K562 (cell line): ENCODE measurements around the gene MYL6B. TPM values are rescaled to one million over a fixed set of nuclear protein-coding genes. Genes with fewer than 3 reads are reported as not detected.
A peak's percentile ranks its signal among the peaks of the same experiment; 100 is the strongest.

Experiments
- CEBPG ChIP-seq, 3 experiments: fragments of 200-800 bp in 1 of 3; sonication (Bioruptor generic) in 1 of 3; sonication (generic) in 1 of 3; formaldehyde crosslinking in 1 of 3; IDR thresholded peaks in 2 of 3; conservative IDR thresholded peaks in 1 of 3; 2 replicates each; pipeline versions ENCODE4 v1.6.1 to v1.8.0; 2016 to 2022; ENCODE audit warnings: missing compliant biosample characterization in 2 of 3, missing genetic modification characterization in 2 of 3, mild to moderate bottlenecking in 1 of 3, missing genetic modification reagents in 1 of 3
- CREB1 ChIP-seq, 2 experiments: sonication (generic) in 1 of 2; formaldehyde crosslinking in 1 of 2; IDR thresholded peaks; 2 replicates each; pipeline versions ENCODE4 v1.6.1 to v1.8.0; 2012 to 2022; ENCODE audit warnings: inconsistent platforms in 1 of 2, mild to moderate bottlenecking in 1 of 2, missing genetic modification reagents in 1 of 2, moderate library complexity in 1 of 2
- DMBX1 ChIP-seq: fragments of 250-450 bp; sonication (Bioruptor Pico); IDR thresholded peaks from 2 replicates; pipeline ENCODE4 v1.8.0; 2022; ENCODE audit warnings: inconsistent platforms, mild to moderate bottlenecking, moderate library complexity, borderline replicate concordance
- ESRRA ChIP-seq: fragments of 450-650 bp; IDR thresholded peaks from 2 replicates; pipeline ENCODE4 v1.6.1; 2014; ENCODE audit warnings: low read depth, mild to moderate bottlenecking, moderate library complexity, borderline replicate concordance
- HDAC8 ChIP-seq: fragments of 450-650 bp; IDR thresholded peaks from 2 replicates; pipeline ENCODE4 v1.6.1; 2016; ENCODE audit warnings: mild to moderate bottlenecking, missing genetic modification characterization, moderate library complexity, missing compliant biosample characterization
- L3MBTL2 ChIP-seq: fragments of 450-650 bp; IDR thresholded peaks from 2 replicates; pipeline ENCODE4 v1.6.1; 2016; ENCODE audit warnings: mild to moderate bottlenecking, moderate library complexity
- NEUROD1 ChIP-seq: fragments of 150-350 bp; IDR thresholded peaks from 2 replicates; pipeline ENCODE4 v1.6.1; 2014; ENCODE audit warnings: borderline replicate concordance, low read length, low read depth; ENCODE audit not compliant: partially characterized antibody
- NR4A1 ChIP-seq, 2 experiments: fragments of 250-450 bp in 1 of 2; fragments of 450-650 bp in 1 of 2; sonication (Bioruptor Pico) in 1 of 2; IDR thresholded peaks; 2 replicates each; pipeline versions ENCODE4 v1.4.0 to v1.6.1; 2016 to 2020; ENCODE audit warnings: mild to moderate bottlenecking in 2 of 2, missing compliant biosample characterization in 1 of 2, missing genetic modification characterization in 1 of 2, moderate library complexity in 1 of 2
- POLR2A ChIP-seq: fragments of 450-650 bp; conservative IDR thresholded peaks from 2 replicates; pipeline ENCODE4 v1.6.1; 2016
- RAD21 ChIP-seq, 2 experiments: fragments of 250-450 bp in 1 of 2; fragments of 450-650 bp in 1 of 2; sonication (Bioruptor Pico) in 1 of 2; formaldehyde crosslinking in 1 of 2; IDR thresholded peaks in 1 of 2; conservative IDR thresholded peaks in 1 of 2; 2 replicates each; pipeline versions ENCODE4 v1.4.0 to v1.8.0; 2020 to 2022; ENCODE audit warnings: mild to moderate bottlenecking in 2 of 2, moderate library complexity in 1 of 2
- SAFB ChIP-seq: fragments of 200-400 bp; formaldehyde crosslinking; IDR thresholded peaks from 2 replicates; pipeline ENCODE4 v1.6.1; 2017; ENCODE audit warnings: low read depth, low read length, borderline replicate concordance
- SMAD4 ChIP-seq: fragments of 250-450 bp; sonication (Bioruptor Pico); conservative IDR thresholded peaks from 2 replicates; pipeline ENCODE4 v1.8.0; 2021; ENCODE audit warnings: inconsistent platforms, mild to moderate bottlenecking, moderate library complexity
- TEAD1 ChIP-seq, 2 experiments: fragments of 450-650 bp in 1 of 2; sonication (generic) in 1 of 2; formaldehyde crosslinking; IDR thresholded peaks; 2 replicates each; pipeline versions ENCODE4 v1.4.0 to v1.8.0; 2020 to 2022; ENCODE audit warnings: mild to moderate bottlenecking in 2 of 2, missing genetic modification reagents in 1 of 2
- polyA plus RNA-seq, 8 experiments: library from polyadenylated mRNA; depleted of rRNA in 4 of 8; stranded (reverse) in 5 of 8; unstranded in 3 of 8; fragments of >200 nt; fragmentation: Nextera tagmentation in 2 of 8; fragmentation: Illumina TruSeq in 1 of 8; extraction: Ambion mirVana in 2 of 8; extraction: Trizol in 1 of 8; gene quantifications; 2 replicates each; pipeline versions ENCODE4 v1.2.1 to v1.2.3, GENCODE V29; 2011 to 2014; ENCODE audit warnings: inconsistent platforms in 1 of 8, missing spikeins in 1 of 8
- total RNA-seq, 7 experiments: library from RNA; depleted of rRNA in 6 of 7; stranded (reverse); fragments of >200 nt in 6 of 7; fragmentation: Illumina TruSeq in 2 of 7; extraction: Trizol in 2 of 7; gene quantifications; 2 replicates each; pipeline versions ENCODE4 v1.2.1 to v1.2.3, GENCODE V29; 2011 to 2021; ENCODE audit warnings: low replicate concordance in 1 of 7
- TF ChIP-seq, protein P1 (sequence below): sonication (generic); formaldehyde crosslinking; IDR thresholded peaks from 2 replicates; pipeline ENCODE4 v1.8.0; 2022; ENCODE audit warnings: mild to moderate bottlenecking, low read depth, missing genetic modification reagents
- TF ChIP-seq, protein P2 (sequence below): fragments of 450-650 bp; IDR thresholded peaks from 2 replicates; pipeline ENCODE4 v1.7.1; 2018; ENCODE audit warnings: mild to moderate bottlenecking, low read depth; ENCODE audit not compliant: partially characterized antibody
- TF ChIP-seq, protein P3 (sequence below): IDR thresholded peaks from 3 replicates; pipeline ENCODE4 v1.6.1; 2011; ENCODE audit warnings: borderline replicate concordance, mild to moderate bottlenecking; ENCODE audit not compliant: insufficient read length, insufficient read depth
- TF ChIP-seq, protein P4 (sequence below): fragments of 250-450 bp; sonication (Bioruptor Pico); IDR thresholded peaks from 2 replicates; pipeline ENCODE4 v1.8.0; 2022; ENCODE audit warnings: inconsistent platforms

The MYL6B gene
- total and polyA plus RNA-seq, 9 of the 15 experiments (the other 6 are each of a cell fraction or from before 2014, with no cell fraction given), result 42.8 to 77.3 (median 68.6) TPM

DNA sequence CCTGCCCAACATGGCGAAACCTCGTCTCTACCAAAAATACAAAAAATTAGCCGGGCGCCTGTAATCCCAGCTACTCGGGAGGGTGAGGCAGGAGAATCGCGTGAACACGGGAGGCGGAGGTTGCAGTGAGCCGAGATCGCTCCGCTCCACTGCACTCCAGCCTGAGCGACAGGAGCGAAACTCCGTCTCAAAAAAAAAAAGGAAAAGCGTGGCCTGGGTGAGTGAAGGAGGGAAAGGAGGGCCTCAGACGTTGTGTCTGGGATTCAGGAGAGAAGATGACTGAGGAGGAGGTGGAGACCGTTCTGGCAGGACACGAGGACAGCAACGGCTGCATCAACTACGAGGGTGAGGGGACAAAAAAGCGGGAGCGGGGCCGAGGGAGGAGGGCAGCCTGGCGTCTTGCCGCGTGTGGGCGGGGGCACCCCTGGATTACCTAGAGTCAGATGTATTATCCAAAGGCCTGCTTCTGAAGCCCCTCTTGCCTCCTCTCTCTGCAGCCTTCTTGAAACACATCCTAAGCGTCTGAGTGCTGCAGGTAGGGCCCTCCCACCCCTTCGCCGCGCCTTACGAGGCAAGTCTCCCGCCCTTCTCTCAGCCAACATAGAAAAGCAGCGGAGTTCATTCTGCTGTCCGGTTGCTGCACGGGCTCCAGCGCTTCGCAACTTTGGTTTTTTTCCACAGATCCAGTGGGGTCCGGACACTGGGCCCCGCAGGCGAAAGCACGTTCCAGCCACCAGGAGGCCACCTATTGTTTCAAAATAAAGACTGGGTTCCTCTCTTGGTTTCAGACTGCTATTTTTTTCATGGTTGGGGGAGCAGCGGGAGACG, 5.0 kb downstream of the MYL6B start (continued):
- TF ChIP-seq RAD21 (CRISPR knock-in tag; conservative IDR thresholded peaks at IDR 0.05 in 1 of 2, IDR thresholded peaks at IDR 0.05 in 1 of 2) (peak; percentile 14 to 34; a peak in 1 of 4 replicates), NEUROD1 (peak; percentile 60), CEBPG (CRISPR knock-in tag; IDR thresholded peaks at IDR 0.05) (no peak), CEBPG (tag; conservative IDR thresholded peaks at IDR 0.05 in 1 of 2, IDR thresholded peaks at IDR 0.05 in 1 of 2) (no peak), L3MBTL2 (peak; percentile 88), SMAD4 (CRISPR knock-in tag) (0 out of 2 replicates have a peak, but pooled peaks have one; percentile 54), ESRRA (peak; percentile 17; the same call in 1 of the 2 replicates), POLR2A (peak; percentile 60; the same call in 1 of the 2 replicates), CREB1 (IDR thresholded peaks at IDR 0.05) (no peak), CREB1 (CRISPR knock-in tag; IDR thresholded peaks at IDR 0.05) (0 out of 2 replicates have a peak, but pooled peaks have one; percentile 37), SAFB (no peak), NR4A1 (CRISPR knock-in tag; IDR thresholded peaks at IDR 0.05) (no peak), NR4A1 (tag; IDR thresholded peaks at IDR 0.05) (0 out of 2 replicates have a peak, but pooled peaks have one; percentile 36), HDAC8 (tag) (0 out of 2 replicates have a peak, but pooled peaks have one; percentile 35), DMBX1 (CRISPR knock-in tag) (peak; percentile 52; the same call in 1 of the 2 replicates), TEAD1 (CRISPR knock-in tag; IDR thresholded peaks at IDR 0.05) (peak; percentile 99)
- TF ChIP-seq, protein P1, sequence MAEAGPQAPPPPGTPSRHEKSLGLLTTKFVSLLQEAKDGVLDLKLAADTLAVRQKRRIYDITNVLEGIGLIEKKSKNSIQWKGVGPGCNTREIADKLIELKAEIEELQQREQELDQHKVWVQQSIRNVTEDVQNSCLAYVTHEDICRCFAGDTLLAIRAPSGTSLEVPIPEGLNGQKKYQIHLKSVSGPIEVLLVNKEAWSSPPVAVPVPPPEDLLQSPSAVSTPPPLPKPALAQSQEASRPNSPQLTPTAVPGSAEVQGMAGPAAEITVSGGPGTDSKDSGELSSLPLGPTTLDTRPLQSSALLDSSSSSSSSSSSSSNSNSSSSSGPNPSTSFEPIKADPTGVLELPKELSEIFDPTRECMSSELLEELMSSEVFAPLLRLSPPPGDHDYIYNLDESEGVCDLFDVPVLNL (CRISPR knock-in tag), result peak; percentile 43; the same call in 1 of the 2 replicates
- TF ChIP-seq, protein P2, sequence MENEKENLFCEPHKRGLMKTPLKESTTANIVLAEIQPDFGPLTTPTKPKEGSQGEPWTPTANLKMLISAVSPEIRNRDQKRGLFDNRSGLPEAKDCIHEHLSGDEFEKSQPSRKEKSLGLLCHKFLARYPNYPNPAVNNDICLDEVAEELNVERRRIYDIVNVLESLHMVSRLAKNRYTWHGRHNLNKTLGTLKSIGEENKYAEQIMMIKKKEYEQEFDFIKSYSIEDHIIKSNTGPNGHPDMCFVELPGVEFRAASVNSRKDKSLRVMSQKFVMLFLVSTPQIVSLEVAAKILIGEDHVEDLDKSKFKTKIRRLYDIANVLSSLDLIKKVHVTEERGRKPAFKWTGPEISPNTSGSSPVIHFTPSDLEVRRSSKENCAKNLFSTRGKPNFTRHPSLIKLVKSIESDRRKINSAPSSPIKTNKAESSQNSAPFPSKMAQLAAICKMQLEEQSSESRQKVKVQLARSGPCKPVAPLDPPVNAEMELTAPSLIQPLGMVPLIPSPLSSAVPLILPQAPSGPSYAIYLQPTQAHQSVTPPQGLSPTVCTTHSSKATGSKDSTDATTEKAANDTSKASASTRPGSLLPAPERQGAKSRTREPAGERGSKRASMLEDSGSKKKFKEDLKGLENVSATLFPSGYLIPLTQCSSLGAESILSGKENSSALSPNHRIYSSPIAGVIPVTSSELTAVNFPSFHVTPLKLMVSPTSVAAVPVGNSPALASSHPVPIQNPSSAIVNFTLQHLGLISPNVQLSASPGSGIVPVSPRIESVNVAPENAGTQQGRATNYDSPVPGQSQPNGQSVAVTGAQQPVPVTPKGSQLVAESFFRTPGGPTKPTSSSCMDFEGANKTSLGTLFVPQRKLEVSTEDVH, result no peak
- TF ChIP-seq, protein P3, sequence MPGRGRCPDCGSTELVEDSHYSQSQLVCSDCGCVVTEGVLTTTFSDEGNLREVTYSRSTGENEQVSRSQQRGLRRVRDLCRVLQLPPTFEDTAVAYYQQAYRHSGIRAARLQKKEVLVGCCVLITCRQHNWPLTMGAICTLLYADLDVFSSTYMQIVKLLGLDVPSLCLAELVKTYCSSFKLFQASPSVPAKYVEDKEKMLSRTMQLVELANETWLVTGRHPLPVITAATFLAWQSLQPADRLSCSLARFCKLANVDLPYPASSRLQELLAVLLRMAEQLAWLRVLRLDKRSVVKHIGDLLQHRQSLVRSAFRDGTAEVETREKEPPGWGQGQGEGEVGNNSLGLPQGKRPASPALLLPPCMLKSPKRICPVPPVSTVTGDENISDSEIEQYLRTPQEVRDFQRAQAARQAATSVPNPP, result no peak
- TF ChIP-seq, protein P4, sequence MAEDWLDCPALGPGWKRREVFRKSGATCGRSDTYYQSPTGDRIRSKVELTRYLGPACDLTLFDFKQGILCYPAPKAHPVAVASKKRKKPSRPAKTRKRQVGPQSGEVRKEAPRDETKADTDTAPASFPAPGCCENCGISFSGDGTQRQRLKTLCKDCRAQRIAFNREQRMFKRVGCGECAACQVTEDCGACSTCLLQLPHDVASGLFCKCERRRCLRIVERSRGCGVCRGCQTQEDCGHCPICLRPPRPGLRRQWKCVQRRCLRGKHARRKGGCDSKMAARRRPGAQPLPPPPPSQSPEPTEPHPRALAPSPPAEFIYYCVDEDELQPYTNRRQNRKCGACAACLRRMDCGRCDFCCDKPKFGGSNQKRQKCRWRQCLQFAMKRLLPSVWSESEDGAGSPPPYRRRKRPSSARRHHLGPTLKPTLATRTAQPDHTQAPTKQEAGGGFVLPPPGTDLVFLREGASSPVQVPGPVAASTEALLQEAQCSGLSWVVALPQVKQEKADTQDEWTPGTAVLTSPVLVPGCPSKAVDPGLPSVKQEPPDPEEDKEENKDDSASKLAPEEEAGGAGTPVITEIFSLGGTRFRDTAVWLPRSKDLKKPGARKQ (CRISPR knock-in tag), result peak; percentile 93
